Stimulated activated CD8-positive, alpha-beta memory T cell treated with anti-CD3 and anti-CD28 coated beads, Interleukin-2, amount 100 ng/mL, for 48 hours (primary cell): ENCODE results near the gene TRMT61A.

Source experiments
- DNase-seq, 2 donors: peaks; one replicate each; pipeline ENCODE4 v3.0.0-alpha.2; 2020; ENCODE audit warnings: low read depth in 2 of 2

Gene TRMT61A

GRCh38 chr14:103535081-103535890 is 6.3 kb downstream of the TRMT61A start:
- no peak for DNase-seq

- no peak for DNase-seq
Observed at GRCh38 chr14:103535891-103536565, 7.0 kb downstream of the TRMT61A start.

- DNase-seq: no peak
Observed at GRCh38 chr14:103536693-103537092, 7.7 kb downstream of the TRMT61A start.

- DNase-seq: no peak
Observed at GRCh38 chr14:103537175-103537990, 8.4 kb downstream of the TRMT61A start.

GRCh38 chr14:103538291-103539055 is 9.5 kb downstream of the TRMT61A start:
- no peak for DNase-seq

GRCh38 chr14:103539056-103539825 is 10.2 kb downstream of the TRMT61A start:
- no peak for DNase-seq

GRCh38 chr14:103540821-103541708 is 12.1 kb downstream of the TRMT61A start:
- DNase-seq: no peak

- no peak for DNase-seq
Observed at GRCh38 chr14:103541709-103542604, 13.0 kb downstream of the TRMT61A start.

- no peak for DNase-seq
Observed at GRCh38 chr14:103542605-103543088, 13.7 kb downstream of the TRMT61A start.

GRCh38 chr14:103543140-103543539 is 14.1 kb downstream of the TRMT61A start:
- DNase-seq: no peak

- DNase-seq: no peak
Observed at GRCh38 chr14:103543721-103544387, 14.9 kb downstream of the TRMT61A start.

- DNase-seq: no peak
Observed at GRCh38 chr14:103544388-103545218, 15.6 kb downstream of the TRMT61A start.

- no peak for DNase-seq
Observed at GRCh38 chr14:103545219-103545914, 16.4 kb downstream of the TRMT61A start.

GRCh38 chr14:103545915-103546651 is 17.1 kb downstream of the TRMT61A start:
- no peak for DNase-seq

- DNase-seq: peak; percentile 58 to 70
Observed at GRCh38 chr14:103546652-103547454, 17.9 kb downstream of the TRMT61A start.
